Stimulated activated CD4-positive, alpha-beta T cell treated with anti-CD3 and anti-CD28 coated beads, Interleukin-4, amount 100 ng/mL, for 48 hours (primary cell): Measurements from ENCODE around the gene MUC22.
A peak's percentile ranks its signal among the peaks of the same experiment; 100 is the strongest.
"Not testable (repeated sequence)": the region's sequence is repeated elsewhere in the genome, so short reads cannot be mapped to it uniquely, and the experiment has no call there.

Source experiments
- DNase-seq, 2 donors: peaks; one replicate each; pipeline ENCODE4 v3.0.0-alpha.2; 2020; ENCODE audit warnings: low read depth in 2 of 2

Gene MUC22

GRCh38 chr6:31010393-31011060 lies at the start of gene MUC22:
Gene MUC22, plus strand, starts transcription at chr6:31010474. Its CDS starts 233 bp downstream, at chr6:31010707.
- peak in 1 of 2 donors; percentile 18 for DNase-seq

- no peak for DNase-seq
These were observed 49.2 kb upstream of the MUC22 start for GRCh38 chr6:30960907-30961673.

GRCh38 chr6:30962716-30963115 lies 47.6 kb upstream of the MUC22 start:
- DNase-seq: no peak

GRCh38 chr6:30963641-30964040 lies 46.6 kb upstream of the MUC22 start:
- no peak for DNase-seq

GRCh38 chr6:30964075-30964474 lies 46.2 kb upstream of the MUC22 start:
- no peak for DNase-seq

GRCh38 chr6:30965140-30965601 lies 45.1 kb upstream of the MUC22 start:
- no peak for DNase-seq

- DNase-seq: no peak
These were observed 44.1 kb upstream of the MUC22 start for GRCh38 chr6:30966154-30966553.

GRCh38 chr6:30969171-30969570 lies 41.1 kb upstream of the MUC22 start:
- DNase-seq: not testable (repeated sequence)

GRCh38 chr6:30970946-30971345 lies 39.3 kb upstream of the MUC22 start:
- DNase-seq: no peak

- no peak for DNase-seq
These were observed 37.5 kb upstream of the MUC22 start for GRCh38 chr6:30972816-30973215.

GRCh38 chr6:30974490-30975252 lies 35.6 kb upstream of the MUC22 start:
- no peak for DNase-seq

- no peak for DNase-seq
These were observed 31.1 kb upstream of the MUC22 start for GRCh38 chr6:30979141-30979540.

GRCh38 chr6:30979690-30980089 lies 30.6 kb upstream of the MUC22 start:
- no peak for DNase-seq

GRCh38 chr6:30981942-30982772 lies 28.1 kb upstream of the MUC22 start:
- no peak for DNase-seq

- no peak for DNase-seq
These were observed 26.8 kb upstream of the MUC22 start, which contains the start of gene MUC21 for GRCh38 chr6:30983439-30983838. Gene MUC21, plus strand, starts transcription at chr6:30983718. Its CDS starts 241 bp downstream, at chr6:30983959.

- DNase-seq: no peak
These were observed 24.8 kb upstream of the MUC22 start for GRCh38 chr6:30985490-30985889.

GRCh38 chr6:30987304-30987703 lies 23.0 kb upstream of the MUC22 start:
- DNase-seq: no peak

- DNase-seq: no peak
These were observed 22.0 kb upstream of the MUC22 start for GRCh38 chr6:30988209-30988825.

GRCh38 chr6:30990422-30991086 lies 19.7 kb upstream of the MUC22 start:
- no peak for DNase-seq

GRCh38 chr6:30991891-30992290 lies 18.4 kb upstream of the MUC22 start:
- DNase-seq: no peak
